ENCODE results near the gene MDFIC2. TPM values are rescaled to one million over a fixed set of nuclear protein-coding genes. Genes with fewer than 3 reads are reported as not detected.

Gene MDFIC2
- total and polyA plus RNA-seq, 2 donors (not counting 3 experiments of a cell fraction or from before 2014, with no cell fraction given) = not detected

- Histone ChIP-seq H3K4me2 (ENCODE audit: insufficient read depth, low read length) (no peak overlapping the region), H3K4me1 (ENCODE audit: control insufficient read depth, extremely low read depth, insufficient read depth, low read length) (no peaks in the 10 kb centered on the region), H3K9me1 (replicated peaks; ENCODE audit: control insufficient read depth, extremely low read depth, insufficient read depth, low read length) (no peaks in the 10 kb centered on the region), H4K20me1 (replicated peaks; ENCODE audit: control insufficient read depth, extremely low read depth, insufficient read depth, low read length) (no peaks in the 10 kb centered on the region), H3K27me3 (ENCODE audit: control insufficient read depth in 2 of 2, insufficient read depth in 2 of 2, low read length in 2 of 2) (no peaks in the 10 kb centered on the region), H3K4me3 (replicated peaks in 1 of 3; ENCODE audit: insufficient read depth in 1 of 3, low read depth in 1 of 3, low read length in 3 of 3) (no peak overlapping the region), H3K9me3 (replicated peaks; ENCODE audit: control insufficient read depth, insufficient read depth, low read length) (no peaks in the 10 kb centered on the region), H3K27ac (ENCODE audit: insufficient read depth, low read depth, low read length) (no peak overlapping the region), H2AFZ (ENCODE audit: low read depth, low read length) (no peak overlapping the region), H3K9ac (replicated peaks; ENCODE audit: extremely low read depth, insufficient read depth, low read length) (no peak overlapping the region), H3K36me3 (ENCODE audit: control insufficient read depth in 2 of 2, extremely low read depth in 1 of 2, insufficient read depth in 2 of 2, low read length in 2 of 2) (no peaks in the 10 kb centered on the region), H3K79me2 (ENCODE audit: control insufficient read depth, insufficient read depth, low read length) (no peaks in the 10 kb centered on the region)
- dilution Hi-C loops (cut with MboI; ENCODE audit: extremely low pct_ligation_motif_present, low sequenced_read_pairs) = no loop called here
- CTCF ChIA-PET = no interaction called here
- FAIRE-seq (no peak), DNase-seq (ENCODE audit: low read depth, low spot score) (no peak)
- TF ChIP-seq FOS (IDR thresholded peaks at IDR 0.05; ENCODE audit: borderline replicate concordance, insufficient read depth, low read length) = no peak
- no peak for TF ChIP-seq POLR2AphosphoS5 (IDR thresholded peaks at IDR 0.05; ENCODE audit: insufficient read depth, low read depth, low read length)
- TF ChIP-seq EZH2 (IDR thresholded peaks at IDR 0.05; ENCODE audit: borderline replicate concordance, low read depth, low read length, severe bottlenecking) = no peak
- TF ChIP-seq MYC (IDR thresholded peaks at IDR 0.05; ENCODE audit: low read depth, low read length) = no peak
- no peak for TF ChIP-seq CTCF (IDR thresholded peaks at IDR 0.05; ENCODE audit: extremely low read depth in 1 of 2, insufficient read depth in 1 of 2, low read depth in 1 of 2, low read length in 2 of 2)
- no peak for TF ChIP-seq POLR2A (IDR thresholded peaks at IDR 0.05; ENCODE audit: low read depth, low read length)
- TF ChIP-seq MAX (IDR thresholded peaks at IDR 0.05; ENCODE audit: insufficient read depth, insufficient read length) = no peak
- TF ChIP-seq JUN (IDR thresholded peaks at IDR 0.05; ENCODE audit: borderline replicate concordance, insufficient read depth, insufficient read length, low read depth) = no peak
- no peak for TF ChIP-seq GATA2 (IDR thresholded peaks at IDR 0.05; ENCODE audit: insufficient read depth, insufficient read length, low read depth, low read length)
- intact Hi-C loops (cut with micrococcal nuclease) = no loop called here
- BruUV-seq (replicated peaks) = no TSS peak
- POLR2A ChIA-PET = no interaction called here
Observed at GRCh38 chr3:70281663-70282062, 30.8 kb downstream of the MDFIC2 start.
